GM19463 (cell line): ENCODE data around the gene SLMAP.

Experiments
- ATAC-seq: cut with Tn5 transposase; IDR thresholded peaks from one replicate; pipeline ENCODE4 v1.9.1; 2021; ENCODE audit warnings: mild to moderate bottlenecking, moderate library complexity; ENCODE audit not compliant: unreplicated experiment

The SLMAP gene

GRCh38 chr3:57958642-57959422, 202.7 kb downstream of the SLMAP start:
- ATAC-seq = no peak

- no peak for ATAC-seq
These were observed 203.5 kb downstream of the SLMAP start for GRCh38 chr3:57959423-57960173.

DNA sequence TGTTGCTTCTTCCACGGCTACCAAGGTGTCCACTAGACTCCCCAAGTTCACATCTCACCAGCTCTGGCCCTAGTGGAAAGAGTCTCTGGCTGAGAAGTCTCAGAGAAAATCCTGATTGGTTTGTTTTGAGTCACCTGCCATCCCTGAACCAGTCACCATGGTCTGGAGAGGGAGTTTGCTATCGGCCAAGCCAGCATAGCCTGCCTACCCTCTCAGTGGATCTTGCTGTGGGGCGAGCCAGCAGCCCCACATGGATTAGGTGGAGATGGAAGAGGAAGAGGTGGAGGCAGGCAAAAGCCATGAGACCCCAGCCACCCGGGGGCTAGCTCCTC, 204.0 kb downstream of the SLMAP start:
- ATAC-seq = no peak

- no peak for ATAC-seq
These were observed 205.2 kb downstream of the SLMAP start for GRCh38 chr3:57961177-57961827.

- no peak for ATAC-seq
These were observed 205.8 kb downstream of the SLMAP start for GRCh38 chr3:57961828-57962447.

DNA sequence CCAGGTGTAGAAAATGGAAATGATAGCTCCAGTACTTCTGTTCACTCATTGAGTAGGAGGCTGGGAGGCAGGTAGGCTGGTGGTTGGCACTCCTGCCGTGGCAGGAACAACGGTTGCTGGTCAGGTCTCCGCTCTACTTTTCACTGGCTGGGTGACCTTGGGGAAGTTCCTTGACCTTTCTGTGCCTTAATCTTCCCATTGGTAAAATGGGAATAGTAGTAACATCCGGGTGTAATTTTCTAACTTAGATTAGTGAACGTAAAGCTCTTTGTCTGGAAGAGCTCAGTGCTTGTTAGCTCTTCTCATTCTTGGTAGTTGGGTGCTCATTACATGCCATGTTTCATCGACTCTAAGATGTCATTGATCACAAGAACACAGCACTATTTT, 206.3 kb downstream of the SLMAP start:
- ATAC-seq = no peak

DNA sequence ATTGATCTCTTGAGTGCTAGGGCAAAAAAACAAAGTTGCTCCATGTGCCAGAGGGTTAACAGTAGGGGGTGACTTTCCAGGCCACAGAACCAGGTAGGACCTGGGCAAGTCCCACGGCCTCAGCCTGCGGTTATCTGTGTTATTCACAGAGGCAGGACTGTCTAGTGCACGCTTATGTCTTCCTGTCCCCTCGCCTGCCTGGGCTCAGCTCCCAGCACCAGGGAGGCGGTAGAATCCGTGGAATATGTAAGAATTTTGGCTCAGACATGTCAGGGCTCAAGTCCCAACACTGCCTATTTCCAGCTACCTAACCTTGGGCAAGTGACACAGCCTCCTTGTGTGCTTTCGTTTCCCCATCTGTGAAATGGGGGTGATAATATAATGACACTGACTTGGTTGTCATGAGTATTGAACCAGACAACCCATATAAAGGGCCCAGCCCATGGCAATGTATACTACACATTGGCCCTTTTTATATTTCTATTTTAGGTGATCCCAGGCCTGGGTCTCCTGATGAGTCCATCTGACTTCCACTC, 207.8 kb downstream of the SLMAP start:
- no peak for ATAC-seq

- no peak for ATAC-seq
These were observed 210.7 kb downstream of the SLMAP start for GRCh38 chr3:57966829-57967228.

DNA sequence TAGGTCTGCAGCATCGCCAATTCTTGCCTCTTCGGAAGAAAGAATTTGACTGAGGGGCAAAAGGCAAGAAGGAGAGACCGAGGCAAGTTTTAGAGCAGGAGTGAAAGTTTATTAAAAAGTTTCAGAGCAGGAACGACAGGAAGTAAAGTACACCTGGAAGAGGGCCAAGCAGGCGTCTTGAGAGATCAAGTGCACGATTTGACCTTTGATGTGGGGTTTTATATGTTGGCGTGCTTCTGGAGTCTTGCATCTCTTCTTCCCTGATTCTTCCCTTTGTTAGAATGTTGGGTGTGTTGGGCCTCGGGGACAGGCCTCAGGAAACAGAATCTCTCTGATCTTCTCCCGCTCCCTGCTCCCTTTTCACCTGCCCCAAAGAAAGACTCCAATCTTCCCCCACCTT, 211.5 kb downstream of the SLMAP start:
- ATAC-seq = no peak

DNA sequence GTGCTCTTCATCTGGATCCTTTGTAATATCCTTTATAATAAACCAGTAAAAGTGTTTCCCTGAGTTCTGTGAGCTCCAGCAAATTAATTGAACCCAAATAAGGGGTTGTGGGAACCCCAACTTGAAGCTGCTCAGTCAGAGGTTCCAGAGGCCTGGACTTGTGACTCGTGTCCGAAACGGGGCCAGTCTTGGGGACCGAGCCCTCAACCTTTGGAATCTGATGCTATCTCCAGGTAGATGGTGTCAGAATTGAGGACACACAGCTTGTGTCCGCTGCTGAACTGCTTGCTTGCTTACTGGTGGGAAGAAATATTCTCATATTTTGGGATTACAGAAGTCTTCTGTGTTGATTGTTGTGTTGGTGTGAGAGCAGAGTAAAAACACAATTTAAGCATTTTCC, 212.4 kb downstream of the SLMAP start:
- no peak for ATAC-seq

DNA sequence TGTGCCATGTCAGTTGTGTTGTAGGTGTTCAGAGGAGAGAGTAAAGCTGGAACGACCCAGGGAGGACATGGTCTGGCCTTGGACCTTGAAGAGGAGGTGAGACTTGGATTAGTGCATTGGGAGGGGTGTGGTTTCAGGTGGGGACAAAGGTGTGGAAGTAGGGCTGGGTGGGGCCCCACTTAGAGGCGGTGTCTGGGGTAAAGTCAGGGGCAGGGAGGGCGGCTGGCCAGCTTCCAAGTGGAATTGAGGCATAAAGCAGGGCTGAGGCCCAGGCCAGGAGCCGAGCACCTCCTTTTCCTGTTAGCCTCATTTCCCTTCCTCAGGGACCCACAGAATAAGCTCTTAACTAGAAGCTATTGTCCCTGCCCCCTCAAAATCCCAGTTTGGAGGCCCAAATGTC, 215.9 kb downstream of the SLMAP start:
- no peak for ATAC-seq

DNA sequence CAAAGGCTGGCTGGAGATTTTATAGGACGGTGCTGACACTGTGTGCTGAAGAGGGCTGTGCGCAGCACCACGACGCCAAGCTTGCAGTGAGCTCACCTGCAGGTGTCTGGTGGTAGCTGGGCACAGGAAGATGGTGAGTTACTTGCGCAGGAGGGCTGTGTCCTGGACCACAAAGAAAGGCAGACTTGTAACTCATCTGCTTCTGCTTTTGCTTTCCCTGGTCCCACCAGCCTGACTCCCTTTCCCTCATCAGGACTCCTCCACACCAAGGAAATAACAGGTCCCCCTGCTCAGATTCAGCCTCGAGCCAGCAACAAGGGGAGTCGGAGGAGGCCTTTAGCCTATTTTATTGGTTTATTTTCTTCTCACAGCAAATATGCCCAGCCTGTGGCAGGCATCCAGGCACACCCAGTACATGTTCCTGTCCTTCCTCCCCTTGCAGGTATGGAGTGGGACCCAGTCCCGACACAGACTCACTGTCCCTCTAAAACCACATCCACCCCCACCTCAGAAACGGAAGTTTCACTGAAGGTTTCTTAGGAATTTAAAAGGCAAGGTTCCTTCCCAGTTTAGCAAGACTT, 216.5 kb downstream of the SLMAP start:
- no peak for ATAC-seq

GRCh38 chr3:57973715-57974477, 217.8 kb downstream of the SLMAP start:
- ATAC-seq = no peak

GRCh38 chr3:57974796-57975388, 218.8 kb downstream of the SLMAP start:
- ATAC-seq = no peak

- ATAC-seq = no peak
These were observed 221.7 kb downstream of the SLMAP start for GRCh38 chr3:57977818-57978235.

DNA sequence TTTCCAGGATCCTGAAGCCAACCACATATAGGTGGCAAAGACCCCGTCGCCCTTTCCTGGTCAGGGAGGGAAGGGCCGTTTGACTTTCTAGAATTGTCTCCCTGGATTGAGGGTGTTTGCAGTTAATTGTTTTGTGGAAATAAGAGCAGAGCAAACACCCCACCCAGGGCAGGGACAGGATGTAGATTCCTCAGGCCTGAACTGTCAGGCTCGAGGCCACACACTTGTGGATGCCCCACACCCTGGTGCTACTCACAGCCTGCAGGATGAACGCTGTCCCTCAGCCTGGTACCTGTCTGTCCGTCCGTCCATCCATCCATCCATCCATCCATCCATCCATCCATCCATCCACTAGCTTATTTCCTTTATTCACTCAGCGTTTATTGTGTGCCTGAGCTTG, 222.2 kb downstream of the SLMAP start:
- ATAC-seq = no peak
